ENCODE data around the gene CAMK1. TPM values are rescaled to one million over a fixed set of nuclear protein-coding genes. Genes with fewer than 3 reads are reported as not detected.

The CAMK1 gene
- total RNA-seq, 1 donor from 2014 or later, result 19.3 TPM

- Mint-ChIP-seq H3K9me3 (ENCODE audit: low read depth) (no peaks in the 10 kb centered on the region), H3K27ac (ENCODE audit: unreplicated experiment) (peak overlapping the region; percentile 41), H3K27me3 (ENCODE audit: low read depth) (no peaks in the 10 kb centered on the region), H3K36me3 (ENCODE audit: low read depth) (peaks cover 41% of the 10 kb centered on the region), H3K4me3 (ENCODE audit: unreplicated experiment) (no peak overlapping the region), H3K4me1 (ENCODE audit: low read depth) (peaks cover 1% of the 10 kb centered on the region)
- peak; percentile 65 for TF ChIP-seq CTCF (IDR thresholded peaks at IDR 0.05)
- DNase-seq (ENCODE audit: low spot score), result no peak
Measured at GRCh38 chr3:9800529-9800928, 30.8 kb upstream of the CAMK1 start.

- no peak for DNase-seq (ENCODE audit: low spot score)
- TF ChIP-seq CTCF (IDR thresholded peaks at IDR 0.05), result no peak
- Mint-ChIP-seq H3K27me3 (ENCODE audit: low read depth) (no peaks in the 10 kb centered on the region), H3K4me1 (ENCODE audit: low read depth) (peaks cover 21% of the 10 kb centered on the region), H3K36me3 (ENCODE audit: low read depth) (peaks cover 28% of the 10 kb centered on the region), H3K4me3 (ENCODE audit: unreplicated experiment) (no peak overlapping the region), H3K9me3 (ENCODE audit: low read depth) (no peaks in the 10 kb centered on the region), H3K27ac (ENCODE audit: unreplicated experiment) (no peak overlapping the region)
Measured at GRCh38 chr3:9797196-9797945, 27.6 kb upstream of the CAMK1 start.

- Mint-ChIP-seq H3K27ac (ENCODE audit: unreplicated experiment) (peak overlapping the region; percentile 14), H3K4me1 (ENCODE audit: low read depth) (peaks cover 38% of the 10 kb centered on the region)
Measured at GRCh38 chr3:9795207-9795606, 25.5 kb upstream of the CAMK1 start.

GRCh38 chr3:9794400-9794799 lies 24.7 kb upstream of the CAMK1 start:
- peaks cover 38% of the 10 kb centered on the region for H3K4me1 Mint-ChIP-seq (ENCODE audit: low read depth)
- no peak for TF ChIP-seq CTCF (IDR thresholded peaks at IDR 0.05)
- no peaks in the 10 kb centered on the region for H3K9me3 Mint-ChIP-seq (ENCODE audit: low read depth)
- H3K36me3 Mint-ChIP-seq (ENCODE audit: low read depth), result peaks cover 16% of the 10 kb centered on the region
- H3K27me3 Mint-ChIP-seq (ENCODE audit: low read depth), result no peaks in the 10 kb centered on the region
- DNase-seq (ENCODE audit: low spot score), result no peak
- no peak overlapping the region for H3K27ac Mint-ChIP-seq (ENCODE audit: unreplicated experiment)
- H3K4me3 Mint-ChIP-seq (ENCODE audit: unreplicated experiment), result peak overlapping the region; percentile 94

More at GRCh38 chr3:9795207-9795606, 25.5 kb upstream of the CAMK1 start:
- Mint-ChIP-seq H3K4me3 (ENCODE audit: unreplicated experiment) (peak overlapping the region; percentile 38), H3K36me3 (ENCODE audit: low read depth) (peaks cover 21% of the 10 kb centered on the region), H3K27me3 (ENCODE audit: low read depth) (no peaks in the 10 kb centered on the region), H3K9me3 (ENCODE audit: low read depth) (no peaks in the 10 kb centered on the region)
- no peak for TF ChIP-seq CTCF (IDR thresholded peaks at IDR 0.05)
- DNase-seq (ENCODE audit: low spot score), result no peak

- no peaks in the 10 kb centered on the region for H3K9me3 Mint-ChIP-seq (ENCODE audit: low read depth)
- peak overlapping the region; percentile 100 for H3K27ac Mint-ChIP-seq (ENCODE audit: unreplicated experiment)
- H3K4me1 Mint-ChIP-seq (ENCODE audit: low read depth), result peaks cover 38% of the 10 kb centered on the region
- TF ChIP-seq CTCF (IDR thresholded peaks at IDR 0.05), result peak; percentile 26
- peak overlapping the region; percentile 94 for H3K4me3 Mint-ChIP-seq (ENCODE audit: unreplicated experiment)
- DNase-seq (ENCODE audit: low spot score), result no peak
- peaks cover 19% of the 10 kb centered on the region for H3K36me3 Mint-ChIP-seq (ENCODE audit: low read depth)
- no peaks in the 10 kb centered on the region for H3K27me3 Mint-ChIP-seq (ENCODE audit: low read depth)
Measured at GRCh38 chr3:9793161-9793781, 23.5 kb upstream of the CAMK1 start.

All from chondrocyte (in vitro differentiated cells).